ENCODE data around the gene SPTAN1.

GRCh38 chr9:128532581-128532980 is 19.8 kb upstream of the SPTAN1 start:
- TF ChIP-seq CEBPB (IDR thresholded peaks at IDR 0.05; ENCODE audit: low read depth, low read length) (no peak), MAZ (IDR thresholded peaks at IDR 0.05; ENCODE audit: borderline replicate concordance, low read depth, low read length) (no peak), CTCF (conservative IDR thresholded peaks at IDR 0.05; ENCODE audit: low read depth, low read length) (no peak), SMC3 (IDR thresholded peaks at IDR 0.05; ENCODE audit: low read depth, low read length) (no peak), BHLHE40 (IDR thresholded peaks at IDR 0.05; ENCODE audit: low read depth, low read length) (no peak), RFX5 (IDR thresholded peaks at IDR 0.05; ENCODE audit: low read depth, low read length) (no peak), RAD21 (IDR thresholded peaks at IDR 0.05; ENCODE audit: low read length) (no peak), FOS (IDR thresholded peaks at IDR 0.05; ENCODE audit: low read depth, low read length) (no peak), USF2 (IDR thresholded peaks at IDR 0.05; ENCODE audit: low read depth, low read length) (no peak)
